GM12892 (cell line): Measurements from ENCODE around the gene FGF18.

Experiments used
- DNase-seq: peaks from one replicate; pipeline ENCODE4 v3.0.0; 2011; ENCODE audit not compliant: insufficient read length
- FAIRE-seq: peaks from 2 replicates; lab custom pipeline; 2011; peaks lifted over from hg19 to GRCh38; lab: Jason Lieb, UNC
- POLR2A ChIP-seq: IDR thresholded peaks from 2 replicates; pipeline ENCODE4 v1.6.1; 2011; ENCODE audit warnings: low read depth, low read length, control low read depth
- POLR2AphosphoS5 ChIP-seq: IDR thresholded peaks from 2 replicates; pipeline ENCODE4 v1.6.1; 2011; ENCODE audit warnings: low read depth, low read length, control low read depth
- TAF1 ChIP-seq: IDR thresholded peaks from 2 replicates; pipeline ENCODE4 v1.6.1; 2011; ENCODE audit warnings: low read depth, mild to moderate bottlenecking, control low read depth, low read length, borderline replicate concordance

The FGF18 gene

GRCh38 chr5:171419688-171420430 lies 412 bp downstream of the FGF18 start:
- DNase-seq = peak; percentile 48
- FAIRE-seq = no peak

GRCh38 chr5:171420431-171421241 lies 1.2 kb downstream of the FGF18 start:
- FAIRE-seq (no peak), DNase-seq (no peak)
- TF ChIP-seq POLR2A (no peak), POLR2AphosphoS5 (no peak), TAF1 (no peak)

More at GRCh38 chr5:171419688-171420430, 412 bp downstream of the FGF18 start:
- no peak for TF ChIP-seq POLR2AphosphoS5
- TF ChIP-seq TAF1 = no peak
- TF ChIP-seq POLR2A = no peak

DNA sequence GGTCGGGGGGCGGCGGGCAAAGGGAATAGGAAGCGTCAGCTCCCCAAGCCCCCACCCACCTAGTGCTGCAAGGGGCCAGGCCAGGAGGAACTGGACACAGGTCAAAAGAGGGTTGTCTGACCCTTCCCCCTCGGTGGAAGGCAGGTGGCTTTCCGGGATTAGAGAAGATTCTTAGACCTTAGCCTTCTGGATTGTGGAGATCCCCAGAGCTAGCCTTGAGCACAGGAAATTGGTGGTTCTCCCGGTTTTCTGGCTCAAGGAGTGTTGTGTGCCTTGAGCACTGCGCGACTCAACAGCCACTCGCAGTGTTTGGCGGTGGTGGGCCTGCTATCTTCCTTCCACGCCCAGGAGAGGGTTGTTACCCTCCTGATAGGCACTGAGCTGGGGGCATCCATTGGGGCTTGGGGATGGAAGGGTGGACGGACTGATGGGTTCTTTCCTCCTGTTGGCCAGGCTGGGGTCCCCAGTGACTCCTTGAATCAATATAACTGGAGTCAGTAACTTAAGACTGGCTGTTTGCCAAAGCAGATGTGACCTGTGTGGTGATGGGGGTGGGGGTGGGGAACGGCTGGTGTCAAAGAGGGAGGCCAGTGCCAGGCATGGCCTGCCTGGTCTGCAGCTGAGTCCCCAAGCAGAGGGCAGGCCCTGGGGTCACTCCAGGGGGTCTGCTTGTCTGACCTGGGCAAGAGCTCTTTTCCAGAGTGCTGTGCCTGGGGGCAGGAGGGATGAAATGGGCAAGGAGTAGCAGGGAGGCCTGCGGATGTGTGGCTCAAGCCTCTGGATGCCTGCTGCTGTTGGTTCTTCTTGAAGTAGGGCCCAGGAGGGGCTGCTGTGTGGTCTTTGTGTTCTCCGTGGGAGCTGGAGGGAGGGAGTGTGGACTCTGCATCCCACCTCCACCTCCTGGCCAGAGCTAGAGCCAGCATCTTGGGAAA lies 2.1 kb downstream of the FGF18 start:
- TF ChIP-seq POLR2A = no peak
- no peak for TF ChIP-seq POLR2AphosphoS5
- TF ChIP-seq TAF1 = no peak
- FAIRE-seq (no peak), DNase-seq (no peak)

DNA sequence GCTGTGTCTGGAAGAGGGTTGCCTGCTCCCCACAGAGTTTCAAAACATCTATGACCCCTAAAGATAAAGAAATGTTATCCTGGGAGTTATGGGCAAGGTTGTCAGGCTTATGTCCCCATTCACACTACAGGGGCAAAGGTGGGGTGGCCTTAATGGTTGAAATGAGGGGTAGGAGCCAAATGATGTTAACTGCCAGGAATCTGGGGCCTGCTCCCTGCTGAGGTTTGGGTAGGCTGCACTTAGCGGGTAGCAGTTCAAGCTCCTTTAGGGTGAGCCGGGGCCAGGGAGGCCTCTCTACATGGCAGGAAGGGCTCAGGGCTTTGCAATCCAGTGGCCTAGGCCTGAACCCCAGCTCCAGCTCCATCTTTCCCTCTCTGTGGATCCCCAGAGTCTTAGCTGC lies 3.0 kb downstream of the FGF18 start:
- DNase-seq = no peak
- FAIRE-seq = no peak
- no peak for TF ChIP-seq POLR2AphosphoS5
- no peak for TF ChIP-seq TAF1
- TF ChIP-seq POLR2A = no peak

DNA sequence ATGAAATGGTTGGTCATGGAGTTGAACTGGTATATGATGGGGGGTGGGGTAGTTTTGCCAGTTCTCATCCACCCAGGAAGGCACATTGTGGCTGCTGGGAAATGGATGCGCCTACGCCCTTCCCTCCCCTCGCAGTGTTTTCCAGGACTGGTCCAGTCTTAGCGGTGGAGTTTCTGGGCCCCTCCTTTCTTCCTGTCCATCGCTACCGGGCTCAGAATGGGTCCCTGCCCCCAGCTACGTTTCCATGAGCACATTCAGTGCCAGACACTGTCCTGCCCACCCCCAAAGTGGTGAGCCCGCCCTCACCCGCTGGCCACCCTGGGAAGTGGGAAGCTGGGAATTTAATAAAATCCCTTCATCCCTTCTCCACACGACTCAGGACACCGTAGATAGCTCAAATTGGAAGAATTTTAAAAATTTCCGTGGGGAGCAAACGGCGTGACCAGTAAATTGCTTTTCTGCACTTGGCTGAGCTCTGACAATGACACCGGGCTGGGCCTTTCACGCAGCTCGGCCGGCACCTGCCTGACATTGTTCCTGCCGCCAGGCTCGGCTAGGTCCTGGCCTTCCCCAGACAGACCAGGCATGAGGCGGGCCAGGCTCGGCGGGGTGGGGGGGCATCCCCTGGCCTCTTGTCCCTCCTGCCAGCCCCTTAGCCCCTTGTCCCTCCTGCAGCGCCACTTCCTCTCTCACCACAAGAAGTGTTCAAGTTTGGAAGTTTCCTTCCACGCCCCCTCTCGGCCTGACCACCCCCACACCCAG lies 3.6 kb downstream of the FGF18 start:
- no peak for TF ChIP-seq TAF1
- TF ChIP-seq POLR2A = no peak
- TF ChIP-seq POLR2AphosphoS5 = no peak
- no peak for FAIRE-seq
- DNase-seq = no peak

GRCh38 chr5:171424726-171425125 lies 5.3 kb downstream of the FGF18 start:
- FAIRE-seq (no peak), DNase-seq (no peak)
- TF ChIP-seq POLR2A (no peak), TAF1 (no peak)

GRCh38 chr5:171425596-171426244 lies 6.3 kb downstream of the FGF18 start:
- DNase-seq (no peak), FAIRE-seq (no peak)
- TF ChIP-seq TAF1 (no peak), POLR2AphosphoS5 (no peak)

- TF ChIP-seq POLR2A (no peak), POLR2AphosphoS5 (no peak), TAF1 (no peak)
- FAIRE-seq (no peak), DNase-seq (no peak)
Observed at GRCh38 chr5:171426266-171426665, 6.8 kb downstream of the FGF18 start.

DNA sequence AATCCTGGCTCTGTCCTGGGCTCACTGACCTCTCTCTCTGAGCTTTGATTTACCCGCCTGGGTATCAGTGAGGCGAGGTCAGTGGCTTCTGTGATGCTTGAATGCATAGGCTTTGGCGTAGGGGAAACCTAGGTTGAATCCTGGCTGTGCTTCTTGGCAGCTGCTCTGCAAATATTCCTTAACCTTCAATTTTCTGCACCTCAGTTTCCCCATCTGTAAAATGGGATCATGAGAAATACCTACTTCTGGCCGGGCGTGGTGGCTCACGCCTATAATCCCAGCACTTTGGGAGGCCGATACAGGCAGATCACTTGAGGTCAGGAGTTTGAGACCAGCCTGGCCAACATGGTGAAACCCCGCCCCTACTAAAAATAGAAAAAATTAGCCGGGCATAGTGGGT lies 7.2 kb downstream of the FGF18 start:
- no peak for DNase-seq
- no peak for TF ChIP-seq POLR2AphosphoS5
- TF ChIP-seq POLR2A = no peak
- TF ChIP-seq TAF1 = no peak
- FAIRE-seq = no peak
